Measurements from ENCODE around the gene LUC7L3.

DNA sequence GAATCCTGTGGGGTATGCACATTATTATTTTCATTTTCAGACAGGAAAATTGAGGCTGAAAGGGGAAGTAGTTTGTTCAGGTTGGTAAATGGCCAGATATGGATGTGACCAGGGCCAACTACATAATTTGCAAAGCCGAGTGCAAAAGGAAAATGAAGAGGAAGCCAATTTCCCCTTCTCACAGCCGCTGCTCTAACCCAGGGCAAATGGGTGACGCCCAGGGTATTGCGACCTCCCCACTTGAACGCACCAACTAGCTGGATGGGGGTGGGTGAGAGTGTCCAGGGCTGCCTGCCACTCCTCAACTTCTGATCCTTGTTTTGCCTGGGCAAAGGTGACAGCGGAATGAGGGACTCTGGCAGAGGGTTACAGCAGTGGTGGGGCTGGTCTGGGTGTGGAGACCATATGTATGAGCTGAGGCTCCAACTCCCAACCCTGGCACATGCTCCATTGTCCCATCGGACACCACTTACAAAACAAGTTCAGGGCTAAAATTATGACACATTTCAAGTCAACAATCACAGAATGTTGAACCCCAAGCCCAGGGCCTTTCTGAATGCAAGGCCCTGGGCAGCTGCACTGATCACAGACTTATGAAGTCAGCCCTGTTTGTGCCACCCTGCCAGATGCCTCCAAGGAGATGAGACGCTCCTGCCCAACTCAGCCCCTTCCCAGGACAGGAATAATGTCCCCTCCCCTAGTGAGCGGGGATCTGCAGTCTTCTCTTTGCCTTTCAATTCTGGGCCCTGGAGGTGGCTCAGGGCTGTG, 46.2 kb downstream of the LUC7L3 start:
- TF ChIP-seq, protein P1, sequence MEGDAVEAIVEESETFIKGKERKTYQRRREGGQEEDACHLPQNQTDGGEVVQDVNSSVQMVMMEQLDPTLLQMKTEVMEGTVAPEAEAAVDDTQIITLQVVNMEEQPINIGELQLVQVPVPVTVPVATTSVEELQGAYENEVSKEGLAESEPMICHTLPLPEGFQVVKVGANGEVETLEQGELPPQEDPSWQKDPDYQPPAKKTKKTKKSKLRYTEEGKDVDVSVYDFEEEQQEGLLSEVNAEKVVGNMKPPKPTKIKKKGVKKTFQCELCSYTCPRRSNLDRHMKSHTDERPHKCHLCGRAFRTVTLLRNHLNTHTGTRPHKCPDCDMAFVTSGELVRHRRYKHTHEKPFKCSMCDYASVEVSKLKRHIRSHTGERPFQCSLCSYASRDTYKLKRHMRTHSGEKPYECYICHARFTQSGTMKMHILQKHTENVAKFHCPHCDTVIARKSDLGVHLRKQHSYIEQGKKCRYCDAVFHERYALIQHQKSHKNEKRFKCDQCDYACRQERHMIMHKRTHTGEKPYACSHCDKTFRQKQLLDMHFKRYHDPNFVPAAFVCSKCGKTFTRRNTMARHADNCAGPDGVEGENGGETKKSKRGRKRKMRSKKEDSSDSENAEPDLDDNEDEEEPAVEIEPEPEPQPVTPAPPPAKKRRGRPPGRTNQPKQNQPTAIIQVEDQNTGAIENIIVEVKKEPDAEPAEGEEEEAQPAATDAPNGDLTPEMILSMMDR (IDR thresholded peaks at IDR 0.05; ENCODE audit: insufficient read depth, low read length, poor library complexity, severe bottlenecking) = no peak
- TF ChIP-seq EZH2phosphoT487 (conservative IDR thresholded peaks at IDR 0.05; ENCODE audit: low read length) = no peak

Measured in SU-DHL-6 (cell line).